Measurements from ENCODE around the gene ARL6IP5. TPM values are rescaled to one million over a fixed set of nuclear protein-coding genes. Genes with fewer than 3 reads are reported as not detected.

ARL6IP5 gene
- total RNA-seq, 2 experiments from 2014 or later, result 58.0 to 65.2 TPM

DNA sequence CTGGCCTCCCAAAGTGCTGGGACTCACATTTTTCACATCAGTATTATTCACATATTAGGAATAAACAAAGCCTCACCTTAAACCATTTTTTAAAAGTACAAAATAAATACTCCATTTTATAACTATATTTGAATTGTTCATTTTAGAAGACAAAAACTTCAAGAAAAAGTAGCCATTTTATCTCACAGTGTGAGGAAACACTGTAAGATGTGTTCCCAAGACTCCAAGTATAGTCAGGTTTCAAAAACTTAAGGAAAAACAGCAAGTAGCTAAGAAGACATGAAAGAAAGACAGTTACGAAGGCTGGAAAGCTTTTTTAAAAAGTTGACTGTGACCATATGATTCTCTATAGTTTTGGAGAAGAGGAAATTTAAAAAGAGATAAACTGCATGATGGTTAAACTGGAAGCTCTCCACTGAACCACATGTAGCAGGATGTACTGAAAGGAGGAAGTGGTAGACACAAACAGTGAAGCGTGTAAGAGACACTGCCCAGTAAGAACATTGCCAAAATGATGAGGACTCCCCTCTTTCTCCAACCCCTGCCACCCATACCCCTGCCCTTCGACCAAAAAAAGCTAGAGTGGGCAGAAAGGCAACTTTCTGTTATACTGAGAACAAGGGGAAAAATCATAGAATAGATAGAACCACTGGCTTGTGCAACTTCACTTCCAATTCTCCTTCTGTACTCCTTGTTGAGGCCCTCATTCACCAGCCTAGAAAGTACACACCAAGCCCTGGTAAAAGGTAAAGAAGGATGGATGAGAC, 26.4 kb upstream of the ARL6IP5 start:
- Mint-ChIP-seq H3K9me3 (no peaks in the 10 kb centered on the region), H3K27me3 (no peaks in the 10 kb centered on the region), H3K4me1 (ENCODE audit: low read depth) (peaks cover 35% of the 10 kb centered on the region), H3K36me3 (ENCODE audit: low read depth) (peaks cover 78% of the 10 kb centered on the region), H3K4me3 (peak overlapping the region; percentile 32), H3K27ac (peak overlapping the region; percentile 84)
- Histone ChIP-seq H3K9me3 (ENCODE audit: control insufficient read depth in 1 of 2, insufficient read depth in 1 of 2, low read length in 2 of 2) (no peaks in the 10 kb centered on the region), H3K36me3 (ENCODE audit: insufficient read depth, low read length) (peaks cover 58% of the 10 kb centered on the region), H3K4me1 (ENCODE audit: insufficient read depth, low read length) (peaks cover 15% of the 10 kb centered on the region), H3K4me3 (ENCODE audit: low read length) (no peak overlapping the region), H3K27ac (ENCODE audit: low read depth in 1 of 2, low read length in 2 of 2) (peak overlapping the region; percentile 32 to 67), H3K27me3 (ENCODE audit: control insufficient read depth in 1 of 2, insufficient read depth in 2 of 2, low read length in 2 of 2) (no peaks in the 10 kb centered on the region)
- ATAC-seq (ENCODE audit: poor library complexity) (peak; percentile 97), DNase-seq (peak in 4 of 14 experiments; percentile 17 to 78 (median 57))
- TF ChIP-seq, protein P1, sequence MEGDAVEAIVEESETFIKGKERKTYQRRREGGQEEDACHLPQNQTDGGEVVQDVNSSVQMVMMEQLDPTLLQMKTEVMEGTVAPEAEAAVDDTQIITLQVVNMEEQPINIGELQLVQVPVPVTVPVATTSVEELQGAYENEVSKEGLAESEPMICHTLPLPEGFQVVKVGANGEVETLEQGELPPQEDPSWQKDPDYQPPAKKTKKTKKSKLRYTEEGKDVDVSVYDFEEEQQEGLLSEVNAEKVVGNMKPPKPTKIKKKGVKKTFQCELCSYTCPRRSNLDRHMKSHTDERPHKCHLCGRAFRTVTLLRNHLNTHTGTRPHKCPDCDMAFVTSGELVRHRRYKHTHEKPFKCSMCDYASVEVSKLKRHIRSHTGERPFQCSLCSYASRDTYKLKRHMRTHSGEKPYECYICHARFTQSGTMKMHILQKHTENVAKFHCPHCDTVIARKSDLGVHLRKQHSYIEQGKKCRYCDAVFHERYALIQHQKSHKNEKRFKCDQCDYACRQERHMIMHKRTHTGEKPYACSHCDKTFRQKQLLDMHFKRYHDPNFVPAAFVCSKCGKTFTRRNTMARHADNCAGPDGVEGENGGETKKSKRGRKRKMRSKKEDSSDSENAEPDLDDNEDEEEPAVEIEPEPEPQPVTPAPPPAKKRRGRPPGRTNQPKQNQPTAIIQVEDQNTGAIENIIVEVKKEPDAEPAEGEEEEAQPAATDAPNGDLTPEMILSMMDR (IDR thresholded peaks at IDR 0.05), result no peak
- POLR2A ChIA-PET, result interaction anchor here (0.7 to 5.1 kb wide), 12 partner anchors 10 to 44 kb away, joined by 3 to 42 read pairs (median 4); partner anchors contain the start of genes ARL6IP5, EOGT and UBA3
- intact Hi-C loops (cut with DNase I, micrococcal nuclease), result no loop called here
- CTCF ChIA-PET, result interaction anchor here (1.2 kb wide), 1 partner anchor 17 kb away, joined by 3 read pairs; no protein-coding TSS in a partner anchor

- H3K36me3 ChIP-seq (ENCODE audit: insufficient read depth, low read length), result peaks cover 58% of the 10 kb centered on the region
- CTCF ChIA-PET, result interaction anchor here (0.9 to 1.2 kb wide), 2 partner anchors 16 to 30 kb away, joined by 3 to 4 read pairs; no protein-coding TSS in a partner anchor
- POLR2A ChIA-PET, result interaction anchor here (0.7 to 5.1 kb wide), 8 partner anchors 10 to 45 kb away, joined by 3 to 42 read pairs (median 4); partner anchors contain the start of genes ARL6IP5 and EOGT
- intact Hi-C loops (cut with DNase I, micrococcal nuclease), result no loop called here
- H3K27ac ChIP-seq (ENCODE audit: low read depth in 1 of 2, low read length in 2 of 2), result peak overlapping the region; percentile 32 to 67
- H3K4me1 ChIP-seq (ENCODE audit: insufficient read depth, low read length), result peaks cover 15% of the 10 kb centered on the region
- DNase-seq (no peak), ATAC-seq (ENCODE audit: poor library complexity) (no peak)
- no peaks in the 10 kb centered on the region for H3K27me3 Mint-ChIP-seq
- peak overlapping the region; percentile 84 for H3K27ac Mint-ChIP-seq
- TF ChIP-seq, protein P1 (IDR thresholded peaks at IDR 0.05), result no peak
- peaks cover 40% of the 10 kb centered on the region for H3K4me1 Mint-ChIP-seq (ENCODE audit: low read depth)
- H3K9me3 Mint-ChIP-seq, result no peaks in the 10 kb centered on the region
- H3K27me3 ChIP-seq (ENCODE audit: control insufficient read depth in 1 of 2, insufficient read depth in 2 of 2, low read length in 2 of 2), result no peaks in the 10 kb centered on the region
- no peak overlapping the region for H3K4me3 Mint-ChIP-seq
- no peak overlapping the region for H3K4me3 ChIP-seq (ENCODE audit: low read length)
- H3K9me3 ChIP-seq (ENCODE audit: control insufficient read depth in 1 of 2, insufficient read depth in 1 of 2, low read length in 2 of 2), result no peaks in the 10 kb centered on the region
- peaks cover 84% of the 10 kb centered on the region for H3K36me3 Mint-ChIP-seq (ENCODE audit: low read depth)
These were observed 25.9 kb upstream of the ARL6IP5 start for GRCh38 chr3:69058947-69059224.

- peaks cover 87% of the 10 kb centered on the region for H3K36me3 Mint-ChIP-seq (ENCODE audit: low read depth)
- H3K4me1 Mint-ChIP-seq (ENCODE audit: low read depth), result peaks cover 48% of the 10 kb centered on the region
- POLR2A ChIA-PET, result interaction anchor here (0.8 to 5.1 kb wide), 8 partner anchors 8 to 61 kb away, joined by 3 to 42 read pairs (median 4); partner anchors contain the start of genes ARL6IP5, EOGT and TMF1
These were observed 25.0 kb upstream of the ARL6IP5 start for GRCh38 chr3:69059688-69060087.

More at GRCh38 chr3:69059688-69060087, 25.0 kb upstream of the ARL6IP5 start:
- no peak for DNase-seq
- Mint-ChIP-seq H3K27me3 (no peaks in the 10 kb centered on the region), H3K4me3 (no peak overlapping the region), H3K9me3 (no peaks in the 10 kb centered on the region), H3K27ac (peak overlapping the region; percentile 84)
- intact Hi-C loops (cut with DNase I, micrococcal nuclease), result no loop called here
- H3K27me3 ChIP-seq (ENCODE audit: control insufficient read depth in 1 of 2, insufficient read depth in 2 of 2, low read length in 2 of 2), result no peaks in the 10 kb centered on the region
- H3K4me3 ChIP-seq (ENCODE audit: low read length), result no peak overlapping the region
- H3K27ac ChIP-seq (ENCODE audit: low read depth in 1 of 2, low read length in 2 of 2), result peak overlapping the region; percentile 32 to 67
- peaks cover 55% of the 10 kb centered on the region for H3K36me3 ChIP-seq (ENCODE audit: insufficient read depth, low read length)
- peaks cover 15% of the 10 kb centered on the region for H3K4me1 ChIP-seq (ENCODE audit: insufficient read depth, low read length)
- CTCF ChIA-PET, result interaction anchor here (0.9 to 1.5 kb wide), 3 partner anchors 15 to 61 kb away, joined by 3 to 4 read pairs (median 4); no protein-coding TSS in a partner anchor
- no peaks in the 10 kb centered on the region for H3K9me3 ChIP-seq (ENCODE audit: control insufficient read depth in 1 of 2, insufficient read depth in 1 of 2, low read length in 2 of 2)
- no peak for ATAC-seq (ENCODE audit: poor library complexity)
- TF ChIP-seq, protein P1 (IDR thresholded peaks at IDR 0.05), result no peak
